SK-N-SH (cell line): ENCODE measurements around the gene MRPS26. TPM values are rescaled to one million over a fixed set of nuclear protein-coding genes. Genes with fewer than 3 reads are reported as not detected.
"Not testable (repeated sequence)": the region's sequence is repeated elsewhere in the genome, so short reads cannot be mapped to it uniquely, and the experiment has no call there.

Source experiments
- CTCF ChIA-PET: fragments of 300-600, 350-600 bp; formaldehyde crosslinking; extraction: SDS; loops from one replicate; lab custom pipeline; 2021; lab: Yijun Ruan, JAX
- POLR2A ChIA-PET: fragments of 350-600 bp; sonication (Branson Sonifier 250); formaldehyde crosslinking; extraction: SDS; loops from one replicate; lab custom pipeline; 2020; ENCODE audit warnings: antibody characterized with exemption, inconsistent platforms; lab: Yijun Ruan, JAX
- DNase-seq: peaks from one replicate; pipeline ENCODE4 v3.0.0; 2012
- H2AFZ ChIP-seq: fragments of 200-600 bp; sonication (generic); 2 replicates; pipeline ENCODE4 v1.8.1; 2016; ENCODE audit warnings: antibody characterized with exemption, mild to moderate bottlenecking, low read depth
- H3F3A ChIP-seq: fragments of 200-600 bp; sonication (generic); replicated peaks from 2 replicates; pipeline ENCODE3; 2016; ENCODE audit warnings: antibody characterized with exemption, mild to moderate bottlenecking; ENCODE audit not compliant: insufficient read depth
- H3K27ac ChIP-seq, 2 experiments: fragments of 200-500 bp in 1 of 2; fragments of 200-600 bp in 1 of 2; sonication (Bioruptor generic) in 1 of 2; sonication (generic), shearing (Covaris generic) in 1 of 2; 2 replicates each; pipeline versions ENCODE4 v1.5.1 to v1.6.1; 2014 to 2016; ENCODE audit warnings: low read depth in 2 of 2, inconsistent platforms in 1 of 2, low read length in 1 of 2, mild to moderate bottlenecking in 1 of 2, mixed read lengths in 1 of 2
- H3K27me3 ChIP-seq: fragments of 200-600 bp; sonication (generic), shearing (Covaris generic); 2 replicates; pipeline ENCODE4 v1.6.1; 2016; ENCODE audit warnings: mixed run types; ENCODE audit not compliant: insufficient read depth
- H3K36me3 ChIP-seq, 2 experiments: fragments of 200-500 bp in 1 of 2; fragments of 200-600 bp in 1 of 2; sonication (Bioruptor generic) in 1 of 2; sonication (generic) in 1 of 2; replicated peaks in 1 of 2; 2 replicates each; pipeline versions ENCODE3 to v1.5.1; 2014 to 2016; ENCODE audit warnings: low read length in 1 of 2, mild to moderate bottlenecking in 1 of 2; ENCODE audit not compliant: insufficient read depth in 2 of 2, control insufficient read depth in 1 of 2
- H3K4me1 ChIP-seq, 2 experiments: fragments of 200-500 bp in 1 of 2; fragments of 200-600 bp in 1 of 2; sonication (Bioruptor generic) in 1 of 2; sonication (generic), shearing (Covaris generic) in 1 of 2; 2 replicates each; pipeline versions ENCODE4 v1.5.1 to v1.6.1; 2014 to 2016; ENCODE audit warnings: low read depth in 1 of 2, low read length in 1 of 2, mixed run types in 1 of 2; ENCODE audit not compliant: insufficient read depth in 2 of 2, control insufficient read depth in 1 of 2
- H3K4me2 ChIP-seq: fragments of 200-600 bp; sonication (generic), shearing (Covaris generic); 2 replicates; pipeline ENCODE4 v1.6.1; 2017; ENCODE audit warnings: mixed run types
- H3K4me3 ChIP-seq, 2 experiments: fragments of 200-500 bp in 1 of 2; fragments of 200-600 bp in 1 of 2; sonication (Bioruptor generic) in 1 of 2; sonication (generic), shearing (Covaris generic) in 1 of 2; 2 replicates each; pipeline versions ENCODE4 v1.5.1 to v1.8.1; 2014 to 2016; ENCODE audit warnings: low read depth in 2 of 2, inconsistent platforms in 1 of 2, low read length in 1 of 2, mild to moderate bottlenecking in 1 of 2, mixed read lengths in 1 of 2, moderate library complexity in 1 of 2
- H3K79me2 ChIP-seq: fragments of 200-600 bp; sonication (generic); 2 replicates; pipeline ENCODE4 v1.8.1; 2017; ENCODE audit warnings: mild to moderate bottlenecking; ENCODE audit not compliant: insufficient read depth
- H3K9ac ChIP-seq: fragments of 200-600 bp; sonication (generic); 2 replicates; pipeline ENCODE4 v1.6.1; 2017; ENCODE audit warnings: mixed run types
- H3K9me2 ChIP-seq: fragments of 200-600 bp; sonication (generic); 2 replicates; pipeline ENCODE4 v1.6.1; 2017; ENCODE audit warnings: mixed run types
- H3K9me3 ChIP-seq: fragments of 200-600 bp; sonication (generic); 2 replicates; pipeline ENCODE4 v1.6.1; 2017; ENCODE audit warnings: mixed run types, mild to moderate bottlenecking, moderate library complexity
- H4K20me1 ChIP-seq: fragments of 200-600 bp; sonication (generic); 2 replicates; pipeline ENCODE4 v1.6.1; 2017; ENCODE audit warnings: mild to moderate bottlenecking, mixed run types; ENCODE audit not compliant: insufficient read depth
- EP300 ChIP-seq, 2 experiments: IDR thresholded peaks; 2 replicates each; pipeline versions ENCODE4 v1.4.0 to v1.6.1; 2012; ENCODE audit warnings: borderline replicate concordance in 1 of 2, low read depth in 1 of 2, low read length in 1 of 2
- FOXM1 ChIP-seq: IDR thresholded peaks from 2 replicates; pipeline ENCODE4 v1.4.0; 2012; ENCODE audit warnings: low read depth, mild to moderate bottlenecking
- JUND ChIP-seq: IDR thresholded peaks from 2 replicates; pipeline ENCODE4 v1.4.0; 2012
- MAX ChIP-seq: IDR thresholded peaks from 2 replicates; pipeline ENCODE4 v1.4.0; 2012; ENCODE audit warnings: low read depth
- NFIC ChIP-seq: IDR thresholded peaks from 2 replicates; pipeline ENCODE4 v1.4.0; 2012; ENCODE audit warnings: borderline replicate concordance
- NRF1 ChIP-seq: IDR thresholded peaks from 2 replicates; pipeline ENCODE4 v1.6.1; 2012; ENCODE audit warnings: low read depth, mild to moderate bottlenecking, low read length
- RAD21 ChIP-seq: IDR thresholded peaks from 2 replicates; pipeline ENCODE4 v1.6.1; 2012; ENCODE audit warnings: mild to moderate bottlenecking, low read length
- REST ChIP-seq: IDR thresholded peaks from 2 replicates; pipeline ENCODE4 v1.6.1; 2012; ENCODE audit warnings: mild to moderate bottlenecking, low read depth, low read length, moderate library complexity
- RFX5 ChIP-seq: IDR thresholded peaks from 2 replicates; pipeline ENCODE4 v1.6.1; 2012; ENCODE audit warnings: mild to moderate bottlenecking, improper control_type of control experiment, low read length
- TCF12 ChIP-seq: IDR thresholded peaks from 2 replicates; pipeline ENCODE4 v1.4.0; 2012
- YY1 ChIP-seq: IDR thresholded peaks from 2 replicates; pipeline ENCODE4 v1.4.0; 2012; ENCODE audit warnings: low read depth, mild to moderate bottlenecking
- WGBS: methylation state at CpG from one replicate; pipeline ENCODE4 v1.1.6; 2017; ENCODE audit warnings: low lambda C conversion rate; 5-methylcytosine and 5-hydroxymethylcytosine counted together
- polyA plus RNA-seq, 3 experiments: library from polyadenylated mRNA; depleted of rRNA; stranded (reverse); fragments of >200 nt; gene quantifications; 2 replicates each; pipeline ENCODE4 v1.2.3, GENCODE V29; 2012

Gene MRPS26
- polyA plus RNA-seq, 1 of the 3 experiments (the other 2 are of a cell fraction): 152 TPM

- H3K9me3 ChIP-seq, H3K27ac ChIP-seq, POLR2A ChIA-PET, H3K36me3 ChIP-seq, DNase-seq, H3K4me3 ChIP-seq, H2AFZ ChIP-seq, H3K9ac ChIP-seq, H3K27me3 ChIP-seq, H3K79me2 ChIP-seq, H3K4me1 ChIP-seq, H3K9me2 ChIP-seq, H3F3A ChIP-seq, H4K20me1 ChIP-seq, H3K4me2 ChIP-seq: not testable (repeated sequence)
- CTCF ChIA-PET: interaction anchor here (2.0 kb wide), 1 partner anchor 21 kb away, joined by 6 read pairs; no protein-coding TSS in a partner anchor
- WGBS: 78% methylated on average over 6 of the region's 6 CpGs
These were observed 29.5 kb downstream of the MRPS26 start for GRCh38 chr20:3075315-3075714.

GRCh38 chr20:3077618-3078134 lies 31.8 kb downstream of the MRPS26 start:
- no peaks in the 10 kb centered on the region for H3K9me2 ChIP-seq
- TF ChIP-seq JUND (no peak), TCF12 (no peak), NRF1 (no peak), REST (no peak), NFIC (no peak), RAD21 (no peak), YY1 (no peak), MAX (no peak), RFX5 (no peak), EP300 (IDR thresholded peaks at IDR 0.05; ENCODE audit: borderline replicate concordance in 1 of 2, low read depth in 1 of 2, low read length in 1 of 2) (no peak), FOXM1 (no peak)
- H3K4me1 ChIP-seq: peaks cover 2 to 5% of the 10 kb centered on the region in 2 experiments; a peak in 2 of 4 replicates
- no peak overlapping the region for H3K4me2 ChIP-seq
- no peaks in the 10 kb centered on the region for H3K79me2 ChIP-seq
- H3K4me3 ChIP-seq: no peak overlapping the region
- no peak overlapping the region for H2AFZ ChIP-seq
- CTCF ChIA-PET: interaction anchor here (0.6 to 1.4 kb wide), 4 partner anchors 9 to 776 kb away, joined by 3 to 6 read pairs (median 4); no protein-coding TSS in a partner anchor
- H3K27me3 ChIP-seq: no peaks in the 10 kb centered on the region
- no peak overlapping the region for H3K27ac ChIP-seq
- H3K36me3 ChIP-seq: no peaks in the 10 kb centered on the region
- H4K20me1 ChIP-seq: no peaks in the 10 kb centered on the region
- WGBS: 73% methylated on average over 4 of the region's 4 CpGs
- no peak overlapping the region for H3K9ac ChIP-seq
- DNase-seq: no peak
- POLR2A ChIA-PET: no interaction called here
- no peaks in the 10 kb centered on the region for H3K9me3 ChIP-seq
- no peaks in the 10 kb centered on the region for H3F3A ChIP-seq
